COLO668 (cell line): ENCODE measurements around the gene GLIS2.
A peak's percentile ranks its signal among the peaks of the same experiment; 100 is the strongest.

ENCODE experiments used
- DNase-seq: peaks from one replicate; lab custom pipeline; 2025; ENCODE audit not compliant: unreplicated experiment; lab: John Stamatoyannopoulos, UW

GLIS2 gene

GRCh38 chr16:4315186-4316107 is at the start of gene GLIS2:
Gene GLIS2 (plus strand): TSS chr16:4316067. CDS start chr16:4332281, 16,214 bp downstream.
- peak; percentile 87 for DNase-seq

- no peak for DNase-seq
These were observed 49.5 kb upstream of the GLIS2 start for GRCh38 chr16:4266372-4266771.

- no peak for DNase-seq
These were observed 45.8 kb upstream of the GLIS2 start for GRCh38 chr16:4270091-4270490.

- DNase-seq: no peak
These were observed 45.3 kb upstream of the GLIS2 start for GRCh38 chr16:4270595-4270994.

- peak; percentile 96 for DNase-seq
These were observed 44.4 kb upstream of the GLIS2 start for GRCh38 chr16:4271176-4272113.

- DNase-seq: peak; percentile 55
These were observed 43.5 kb upstream of the GLIS2 start for GRCh38 chr16:4272114-4272956.

- DNase-seq: peak; percentile 59
These were observed 42.0 kb upstream of the GLIS2 start for GRCh38 chr16:4273858-4274311.

GRCh38 chr16:4275861-4276260 is 40.0 kb upstream of the GLIS2 start:
- DNase-seq: no peak

- no peak for DNase-seq
These were observed 37.8 kb upstream of the GLIS2 start for GRCh38 chr16:4277987-4278513.

GRCh38 chr16:4280625-4281024 is 35.2 kb upstream of the GLIS2 start:
- no peak for DNase-seq

- DNase-seq: no peak
These were observed 32.4 kb upstream of the GLIS2 start for GRCh38 chr16:4283441-4283840.

- no peak for DNase-seq
These were observed 31.9 kb upstream of the GLIS2 start for GRCh38 chr16:4283939-4284338.

GRCh38 chr16:4285167-4285566 is 30.7 kb upstream of the GLIS2 start:
- DNase-seq: peak; percentile 66

GRCh38 chr16:4288148-4288921 is 27.5 kb upstream of the GLIS2 start:
- peak; percentile 76 for DNase-seq

- DNase-seq: peak; percentile 45
These were observed 25.5 kb upstream of the GLIS2 start for GRCh38 chr16:4290236-4290830.

- no peak for DNase-seq
These were observed 24.2 kb upstream of the GLIS2 start for GRCh38 chr16:4291699-4292098.

- no peak for DNase-seq
These were observed 22.6 kb upstream of the GLIS2 start for GRCh38 chr16:4293181-4293716.

- DNase-seq: peak; percentile 63
These were observed 21.9 kb upstream of the GLIS2 start for GRCh38 chr16:4293822-4294457.
